Stimulated activated CD4-positive, alpha-beta T cell treated with anti-CD3 and anti-CD28 coated beads, TNF-alpha, amount 100 ng/mL, for 1 hour (primary cell): ENCODE data around the gene CSNK2A2.

Source experiments
- DNase-seq, 3 donors: peaks; one replicate each; pipeline ENCODE4 v3.0.0-alpha.2; 2020; ENCODE audit warnings: low read depth in 3 of 3, low spot score in 1 of 3

Gene CSNK2A2

DNA sequence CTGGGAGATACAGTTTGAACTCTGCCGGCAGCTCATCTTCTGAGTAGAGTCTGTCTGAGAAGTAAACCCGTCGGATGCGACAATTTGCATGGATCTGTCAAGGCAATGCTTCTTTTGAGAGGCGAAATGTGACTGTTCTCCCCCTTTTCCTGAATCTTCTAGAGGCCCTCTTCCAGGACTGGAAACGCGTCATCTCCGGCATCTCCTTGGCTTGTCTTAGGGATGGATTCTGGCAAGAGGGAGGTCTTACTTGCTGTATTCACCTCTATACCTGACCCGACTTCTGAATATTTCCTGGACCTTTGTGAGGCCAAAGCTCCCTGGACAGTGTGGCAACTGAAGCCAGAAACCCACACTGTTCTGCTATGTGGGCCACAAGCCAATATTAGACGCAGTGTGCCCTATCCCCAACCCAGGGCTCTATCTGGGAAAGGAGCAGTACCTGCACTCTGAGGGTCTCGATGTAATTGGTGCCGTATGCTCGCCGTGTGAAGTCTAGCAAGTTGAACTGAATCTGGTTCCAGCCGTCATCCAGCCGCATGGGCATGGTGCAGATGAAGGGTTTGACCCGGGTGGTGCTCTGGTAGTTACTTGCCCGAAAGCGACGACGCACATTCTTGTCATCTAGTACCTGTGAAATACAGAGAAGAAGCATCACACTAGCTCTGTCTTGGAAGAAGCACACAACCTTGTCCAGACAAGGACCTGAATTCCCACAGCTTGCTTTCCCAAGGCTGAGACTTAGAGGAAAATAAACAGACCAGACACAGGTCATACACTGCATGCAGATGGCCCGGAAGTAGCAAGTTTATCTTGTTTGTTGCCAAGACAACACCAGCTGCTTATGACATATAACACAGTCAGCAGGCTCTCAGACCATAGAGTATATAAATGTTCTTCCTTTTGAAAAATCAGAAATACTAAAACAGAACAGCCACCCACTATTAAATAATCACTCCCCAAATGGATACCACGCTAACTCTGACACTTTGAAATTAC lies 82.8 kb downstream of the CSNK2A2 start:
- no peak for DNase-seq

DNA sequence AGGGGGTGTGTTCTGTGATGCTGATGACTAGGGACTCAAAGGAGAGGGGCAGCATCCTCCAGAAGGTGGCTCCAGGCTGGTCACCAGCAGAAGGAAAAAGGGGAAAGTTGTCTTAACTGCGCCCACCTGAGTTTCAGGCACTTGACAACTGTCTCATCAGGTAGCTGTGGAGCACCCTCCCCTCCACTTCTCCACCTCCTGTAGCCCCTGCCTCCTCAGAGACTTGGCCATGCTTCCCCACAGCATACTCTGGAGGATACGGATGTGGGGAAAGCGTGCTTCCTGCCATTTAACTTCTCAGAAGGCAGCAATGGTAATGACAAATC lies 86.6 kb downstream of the CSNK2A2 start:
- DNase-seq, result no peak

DNA sequence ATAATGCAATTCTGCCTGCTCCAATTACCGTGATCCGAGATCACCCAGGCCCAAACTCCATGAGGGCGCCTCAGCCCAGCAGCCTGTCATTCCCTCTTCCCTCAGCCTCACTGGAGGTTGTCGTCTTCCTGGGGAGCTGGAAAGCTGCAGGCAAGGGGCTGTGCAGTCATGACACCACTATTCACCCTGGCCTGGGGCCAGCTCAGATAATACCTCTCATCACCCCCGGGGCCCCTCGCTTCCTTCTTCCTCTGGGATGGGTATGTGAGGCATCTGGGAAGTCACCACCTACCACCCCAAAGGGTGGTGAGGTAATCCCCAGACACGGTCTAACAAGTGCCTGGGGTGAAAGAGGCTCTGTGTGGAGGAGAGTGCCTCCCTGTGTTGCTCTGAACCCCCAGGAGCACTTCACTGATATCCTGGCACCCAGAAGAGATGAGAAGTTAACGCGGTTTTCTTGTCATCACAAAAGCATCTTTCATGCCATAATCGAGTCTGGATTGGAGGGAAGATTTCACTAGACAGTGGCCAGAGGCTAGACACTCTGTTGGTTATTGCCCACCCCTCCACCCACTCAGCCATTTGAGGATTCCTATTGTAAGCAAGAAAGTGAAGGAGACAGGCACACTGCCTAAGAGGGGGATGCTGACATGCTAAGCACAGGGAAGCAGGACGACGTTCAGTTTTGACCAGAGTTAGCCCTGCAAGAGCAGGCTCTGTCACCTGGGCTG lies 87.2 kb downstream of the CSNK2A2 start:
- no peak for DNase-seq

DNA sequence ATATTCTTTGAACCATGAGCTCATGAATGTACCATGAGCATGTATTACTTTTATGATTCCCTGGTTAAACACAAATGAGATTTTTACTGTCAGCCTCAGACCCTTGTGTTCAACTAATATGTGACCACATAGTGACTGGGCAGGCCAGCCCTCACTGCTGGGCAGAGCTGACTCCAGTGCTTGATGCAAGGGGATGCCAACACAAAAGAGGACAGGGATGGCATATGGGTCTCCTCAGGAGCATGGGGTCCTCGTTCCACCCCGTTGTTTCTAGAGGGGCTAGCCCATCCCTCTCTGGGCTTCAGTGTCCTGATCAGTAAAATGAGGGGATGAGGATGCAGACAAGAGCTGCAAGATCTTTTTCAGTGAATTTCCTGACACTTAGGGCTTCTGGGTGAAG lies 88.0 kb downstream of the CSNK2A2 start:
- no peak for DNase-seq

DNA sequence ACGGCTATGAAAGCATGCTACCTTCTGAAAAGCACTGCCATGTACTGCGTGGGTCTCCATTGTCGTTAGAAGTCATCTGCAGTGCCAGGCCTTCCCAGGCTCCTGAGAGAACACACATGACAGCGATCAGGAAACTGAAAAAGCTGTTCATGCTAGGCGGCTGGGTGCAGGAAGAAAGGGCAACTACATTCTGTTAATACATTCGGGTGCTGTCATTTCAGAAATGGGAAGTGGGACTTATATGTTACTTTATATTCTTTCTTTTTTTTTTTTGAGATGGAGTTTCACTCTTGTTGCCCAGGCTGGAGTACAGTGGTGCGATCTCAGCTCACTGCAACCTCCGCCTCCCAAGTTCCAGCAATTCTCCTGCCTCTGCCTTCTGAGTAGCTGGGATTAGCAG lies 88.6 kb downstream of the CSNK2A2 start:
- DNase-seq, result no peak
